Esophagus muscularis mucosa (tissue), 4 donors: ENCODE measurements around the gene TCF21.

Experiments used
- EP300 ChIP-seq: sonication (generic); formaldehyde crosslinking; IDR thresholded peaks from one replicate; pipeline ENCODE4 v1.6.1; 2017; ENCODE audit warnings: antibody characterized with exemption
- POLR2A ChIP-seq: fragments of 450-650 bp; IDR thresholded peaks from one replicate; pipeline ENCODE4 v1.6.1; 2017; ENCODE audit warnings: antibody characterized with exemption, moderate library complexity, mild to moderate bottlenecking, low read depth
- POLR2AphosphoS5 ChIP-seq, 2 donors: sonication (generic); formaldehyde crosslinking; IDR thresholded peaks; one replicate each; pipeline ENCODE4 v1.6.1; 2017; ENCODE audit warnings: antibody characterized with exemption in 2 of 2
- TF ChIP-seq, protein P1 (sequence below), 3 experiments: fragments of 200-600 bp in 2 of 3; fragments of 450-650 bp in 1 of 3; sonication (generic) in 2 of 3; IDR thresholded peaks; one replicate each; pipeline ENCODE4 v1.5.1; 2017 to 2019; ENCODE audit warnings: antibody characterized with exemption in 3 of 3, mild to moderate bottlenecking in 2 of 3, moderate library complexity in 1 of 3

GRCh38 chr6:133894369-133894768 is 5.5 kb downstream of the TCF21 start:
- TF ChIP-seq, protein P1, sequence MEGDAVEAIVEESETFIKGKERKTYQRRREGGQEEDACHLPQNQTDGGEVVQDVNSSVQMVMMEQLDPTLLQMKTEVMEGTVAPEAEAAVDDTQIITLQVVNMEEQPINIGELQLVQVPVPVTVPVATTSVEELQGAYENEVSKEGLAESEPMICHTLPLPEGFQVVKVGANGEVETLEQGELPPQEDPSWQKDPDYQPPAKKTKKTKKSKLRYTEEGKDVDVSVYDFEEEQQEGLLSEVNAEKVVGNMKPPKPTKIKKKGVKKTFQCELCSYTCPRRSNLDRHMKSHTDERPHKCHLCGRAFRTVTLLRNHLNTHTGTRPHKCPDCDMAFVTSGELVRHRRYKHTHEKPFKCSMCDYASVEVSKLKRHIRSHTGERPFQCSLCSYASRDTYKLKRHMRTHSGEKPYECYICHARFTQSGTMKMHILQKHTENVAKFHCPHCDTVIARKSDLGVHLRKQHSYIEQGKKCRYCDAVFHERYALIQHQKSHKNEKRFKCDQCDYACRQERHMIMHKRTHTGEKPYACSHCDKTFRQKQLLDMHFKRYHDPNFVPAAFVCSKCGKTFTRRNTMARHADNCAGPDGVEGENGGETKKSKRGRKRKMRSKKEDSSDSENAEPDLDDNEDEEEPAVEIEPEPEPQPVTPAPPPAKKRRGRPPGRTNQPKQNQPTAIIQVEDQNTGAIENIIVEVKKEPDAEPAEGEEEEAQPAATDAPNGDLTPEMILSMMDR (IDR thresholded peaks at IDR 0.05): no peak
- TF ChIP-seq POLR2AphosphoS5 (IDR thresholded peaks at IDR 0.05): no peak
- TF ChIP-seq POLR2A: no peak
- no peak for TF ChIP-seq EP300
